SK-N-SH (cell line): ENCODE data around the gene HSD11B1L. TPM values are rescaled to one million over a fixed set of nuclear protein-coding genes. Genes with fewer than 3 reads are reported as not detected.

Experiments used
- CTCF ChIA-PET: fragments of 300-600, 350-600 bp; formaldehyde crosslinking; extraction: SDS; loops from one replicate; lab custom pipeline; 2021; lab: Yijun Ruan, JAX
- POLR2A ChIA-PET: fragments of 350-600 bp; sonication (Branson Sonifier 250); formaldehyde crosslinking; extraction: SDS; loops from one replicate; lab custom pipeline; 2020; ENCODE audit warnings: antibody characterized with exemption, inconsistent platforms; lab: Yijun Ruan, JAX
- DNase-seq: peaks from one replicate; pipeline ENCODE4 v3.0.0; 2012
- H2AFZ ChIP-seq: fragments of 200-600 bp; sonication (generic); 2 replicates; pipeline ENCODE4 v1.8.1; 2016; ENCODE audit warnings: antibody characterized with exemption, mild to moderate bottlenecking, low read depth
- H3F3A ChIP-seq: fragments of 200-600 bp; sonication (generic); replicated peaks from 2 replicates; pipeline ENCODE3; 2016; ENCODE audit warnings: antibody characterized with exemption, mild to moderate bottlenecking; ENCODE audit not compliant: insufficient read depth
- H3K27ac ChIP-seq, 2 experiments: fragments of 200-500 bp in 1 of 2; fragments of 200-600 bp in 1 of 2; sonication (Bioruptor generic) in 1 of 2; sonication (generic), shearing (Covaris generic) in 1 of 2; 2 replicates each; pipeline versions ENCODE4 v1.5.1 to v1.6.1; 2014 to 2016; ENCODE audit warnings: low read depth in 2 of 2, inconsistent platforms in 1 of 2, low read length in 1 of 2, mild to moderate bottlenecking in 1 of 2, mixed read lengths in 1 of 2
- H3K27me3 ChIP-seq: fragments of 200-600 bp; sonication (generic), shearing (Covaris generic); 2 replicates; pipeline ENCODE4 v1.6.1; 2016; ENCODE audit warnings: mixed run types; ENCODE audit not compliant: insufficient read depth
- H3K36me3 ChIP-seq, 2 experiments: fragments of 200-500 bp in 1 of 2; fragments of 200-600 bp in 1 of 2; sonication (Bioruptor generic) in 1 of 2; sonication (generic) in 1 of 2; replicated peaks in 1 of 2; 2 replicates each; pipeline versions ENCODE3 to v1.5.1; 2014 to 2016; ENCODE audit warnings: low read length in 1 of 2, mild to moderate bottlenecking in 1 of 2; ENCODE audit not compliant: insufficient read depth in 2 of 2, control insufficient read depth in 1 of 2
- H3K4me1 ChIP-seq, 2 experiments: fragments of 200-500 bp in 1 of 2; fragments of 200-600 bp in 1 of 2; sonication (Bioruptor generic) in 1 of 2; sonication (generic), shearing (Covaris generic) in 1 of 2; 2 replicates each; pipeline versions ENCODE4 v1.5.1 to v1.6.1; 2014 to 2016; ENCODE audit warnings: low read depth in 1 of 2, low read length in 1 of 2, mixed run types in 1 of 2; ENCODE audit not compliant: insufficient read depth in 2 of 2, control insufficient read depth in 1 of 2
- H3K4me2 ChIP-seq: fragments of 200-600 bp; sonication (generic), shearing (Covaris generic); 2 replicates; pipeline ENCODE4 v1.6.1; 2017; ENCODE audit warnings: mixed run types
- H3K4me3 ChIP-seq, 2 experiments: fragments of 200-500 bp in 1 of 2; fragments of 200-600 bp in 1 of 2; sonication (Bioruptor generic) in 1 of 2; sonication (generic), shearing (Covaris generic) in 1 of 2; 2 replicates each; pipeline versions ENCODE4 v1.5.1 to v1.8.1; 2014 to 2016; ENCODE audit warnings: low read depth in 2 of 2, inconsistent platforms in 1 of 2, low read length in 1 of 2, mild to moderate bottlenecking in 1 of 2, mixed read lengths in 1 of 2, moderate library complexity in 1 of 2
- H3K79me2 ChIP-seq: fragments of 200-600 bp; sonication (generic); 2 replicates; pipeline ENCODE4 v1.8.1; 2017; ENCODE audit warnings: mild to moderate bottlenecking; ENCODE audit not compliant: insufficient read depth
- H3K9ac ChIP-seq: fragments of 200-600 bp; sonication (generic); 2 replicates; pipeline ENCODE4 v1.6.1; 2017; ENCODE audit warnings: mixed run types
- H3K9me2 ChIP-seq: fragments of 200-600 bp; sonication (generic); 2 replicates; pipeline ENCODE4 v1.6.1; 2017; ENCODE audit warnings: mixed run types
- H3K9me3 ChIP-seq: fragments of 200-600 bp; sonication (generic); 2 replicates; pipeline ENCODE4 v1.6.1; 2017; ENCODE audit warnings: mixed run types, mild to moderate bottlenecking, moderate library complexity
- H4K20me1 ChIP-seq: fragments of 200-600 bp; sonication (generic); 2 replicates; pipeline ENCODE4 v1.6.1; 2017; ENCODE audit warnings: mild to moderate bottlenecking, mixed run types; ENCODE audit not compliant: insufficient read depth
- CTCF ChIP-seq: fragments of 200-600 bp; sonication (generic); IDR thresholded peaks from 2 replicates; pipeline ENCODE4 v1.6.1; 2017; ENCODE audit warnings: antibody characterized with exemption, mild to moderate bottlenecking, moderate library complexity
- ELF1 ChIP-seq: IDR thresholded peaks from 2 replicates; pipeline ENCODE4 v1.4.0; 2012
- EP300 ChIP-seq, 2 experiments: IDR thresholded peaks; 2 replicates each; pipeline versions ENCODE4 v1.4.0 to v1.6.1; 2012; ENCODE audit warnings: borderline replicate concordance in 1 of 2, low read depth in 1 of 2, low read length in 1 of 2
- EZH2phosphoT487 ChIP-seq: fragments of 200-600 bp; sonication (generic); IDR thresholded peaks from 2 replicates; pipeline ENCODE4 v1.6.1; 2017; ENCODE audit warnings: low read depth, mixed run types, mild to moderate bottlenecking, antibody characterized with exemption, moderate library complexity, borderline replicate concordance
- FOXM1 ChIP-seq: IDR thresholded peaks from 2 replicates; pipeline ENCODE4 v1.4.0; 2012; ENCODE audit warnings: low read depth, mild to moderate bottlenecking
- GATA2 ChIP-seq: sonication (generic); formaldehyde crosslinking; IDR thresholded peaks from 2 replicates; pipeline ENCODE4 v1.5.0; 2020; ENCODE audit warnings: mild to moderate bottlenecking, missing genetic modification reagents
- JUND ChIP-seq: IDR thresholded peaks from 2 replicates; pipeline ENCODE4 v1.4.0; 2012
- MEF2A ChIP-seq: IDR thresholded peaks from 2 replicates; pipeline ENCODE4 v1.4.0; 2012; ENCODE audit warnings: low read depth, borderline replicate concordance
- MXI1 ChIP-seq: IDR thresholded peaks from 2 replicates; pipeline ENCODE4 v1.6.1; 2012; ENCODE audit warnings: mild to moderate bottlenecking, low read depth, low read length, improper control_type of control experiment
- NRF1 ChIP-seq: IDR thresholded peaks from 2 replicates; pipeline ENCODE4 v1.6.1; 2012; ENCODE audit warnings: low read depth, mild to moderate bottlenecking, low read length
- PBX3 ChIP-seq: IDR thresholded peaks from 2 replicates; pipeline ENCODE4; 2012
- POLR2AphosphoS5 ChIP-seq: IDR thresholded peaks from 2 replicates; pipeline ENCODE4 v1.6.1; 2012; ENCODE audit warnings: low read depth, low read length
- RAD21 ChIP-seq: IDR thresholded peaks from 2 replicates; pipeline ENCODE4 v1.6.1; 2012; ENCODE audit warnings: mild to moderate bottlenecking, low read length
- RXRA ChIP-seq: IDR thresholded peaks from 2 replicates; pipeline ENCODE4 v1.4.0; 2012; ENCODE audit warnings: low read depth, mild to moderate bottlenecking, borderline replicate concordance
- SIN3A ChIP-seq: IDR thresholded peaks from 2 replicates; pipeline ENCODE4 v1.6.1; 2012; ENCODE audit warnings: low read depth, mild to moderate bottlenecking, low read length, moderate library complexity, borderline replicate concordance
- TAF1 ChIP-seq: IDR thresholded peaks from 2 replicates; pipeline ENCODE4 v1.6.1; 2012; ENCODE audit warnings: low read depth, mild to moderate bottlenecking, low read length, moderate library complexity, borderline replicate concordance
- TEAD4 ChIP-seq: IDR thresholded peaks from 2 replicates; pipeline ENCODE4 v1.4.0; 2012; ENCODE audit warnings: mild to moderate bottlenecking, borderline replicate concordance; ENCODE audit not compliant: insufficient read depth
- USF2 ChIP-seq: fragments of 150-350 bp; IDR thresholded peaks from 2 replicates; pipeline ENCODE4 v1.6.1; 2017; ENCODE audit warnings: antibody characterized with exemption, low read length, low read depth, borderline replicate concordance
- YY1 ChIP-seq: IDR thresholded peaks from 2 replicates; pipeline ENCODE4 v1.4.0; 2012; ENCODE audit warnings: low read depth, mild to moderate bottlenecking
- ZBTB33 ChIP-seq: IDR thresholded peaks from 2 replicates; pipeline ENCODE4 v1.4.0; 2012; ENCODE audit warnings: low read depth, borderline replicate concordance
- WGBS: methylation state at CpG from one replicate; pipeline ENCODE4 v1.1.6; 2017; ENCODE audit warnings: low lambda C conversion rate; 5-methylcytosine and 5-hydroxymethylcytosine counted together
- polyA plus RNA-seq, 3 experiments: library from polyadenylated mRNA; depleted of rRNA; stranded (reverse); fragments of >200 nt; gene quantifications; 2 replicates each; pipeline ENCODE4 v1.2.3, GENCODE V29; 2012

Gene HSD11B1L
- polyA plus RNA-seq, 1 of the 3 experiments (the other 2 are of a cell fraction): 53.3 TPM

- Histone ChIP-seq H3K36me3 (peaks cover 28 to 48% of the 10 kb centered on the region in 2 experiments), H3K9me3 (no peaks in the 10 kb centered on the region), H3K27me3 (no peaks in the 10 kb centered on the region), H3K4me3 (no peak overlapping the region), H3K9ac (no peak overlapping the region), H3K9me2 (no peaks in the 10 kb centered on the region), H3K79me2 (peaks cover 32% of the 10 kb centered on the region), H3K4me2 (no peak overlapping the region), H2AFZ (no peak overlapping the region), H3K27ac (no peak overlapping the region), H3K4me1 (no peaks in the 10 kb centered on the region), H4K20me1 (peaks cover 3% of the 10 kb centered on the region; the same call in 1 of the 2 replicates), H3F3A (no peaks in the 10 kb centered on the region)
- CTCF ChIA-PET: interaction anchor here (1.1 kb wide), 1 partner anchor 24 kb away, joined by 3 read pairs; no protein-coding TSS in a partner anchor
- POLR2A ChIA-PET: interaction anchor here (0.8 kb wide), 1 partner anchor 10 kb away, joined by 3 read pairs; the partner anchor contains the start of gene CATSPERD
- no peak for TF ChIP-seq RAD21
- no peak for TF ChIP-seq USF2
- no peak for TF ChIP-seq SIN3A
- TF ChIP-seq MEF2A: no peak
- no peak for TF ChIP-seq ZBTB33
- DNase-seq: no peak
- WGBS: 100% methylated on average over 2 of the region's 8 CpGs
Measured at GRCh38 chr19:5711025-5711424, 30.2 kb downstream of the HSD11B1L start.

GRCh38 chr19:5711713-5712161, 30.9 kb downstream of the HSD11B1L start:
- no peak for DNase-seq
- Histone ChIP-seq H3K9ac (no peak overlapping the region), H3K27me3 (no peaks in the 10 kb centered on the region), H3K79me2 (peaks cover 38% of the 10 kb centered on the region), H3K4me3 (no peak overlapping the region), H3K4me1 (no peaks in the 10 kb centered on the region), H3K36me3 (peaks cover 22 to 43% of the 10 kb centered on the region in 2 experiments), H3K27ac (no peak overlapping the region), H3K4me2 (no peak overlapping the region), H3F3A (no peaks in the 10 kb centered on the region), H3K9me3 (no peaks in the 10 kb centered on the region), H2AFZ (no peak overlapping the region), H4K20me1 (peaks cover 9% of the 10 kb centered on the region), H3K9me2 (no peaks in the 10 kb centered on the region)
- 95% methylated on average over 24 of the region's 25 CpGs for WGBS
- CTCF ChIA-PET: interaction anchor here (1.1 to 1.3 kb wide), 2 partner anchors 20 to 24 kb away, joined by 3 read pairs; no protein-coding TSS in a partner anchor
- TF ChIP-seq NRF1 (no peak), TAF1 (no peak), YY1 (no peak), GATA2 (CRISPR knock-in tag) (no peak), FOXM1 (no peak), CTCF (no peak), SIN3A (no peak), EZH2phosphoT487 (no peak), RXRA (no peak), EP300 (IDR thresholded peaks at IDR 0.05; ENCODE audit: borderline replicate concordance in 1 of 2, low read depth in 1 of 2, low read length in 1 of 2) (no peak), JUND (no peak), MXI1 (no peak), ZBTB33 (no peak), PBX3 (no peak), POLR2AphosphoS5 (no peak), ELF1 (no peak), TEAD4 (no peak)
- POLR2A ChIA-PET: interaction anchor here (0.6 to 0.8 kb wide), 2 partner anchors 9 to 517 kb away, joined by 3 read pairs; partner anchors contain the start of gene CATSPERD
